GM18498 (cell line): ENCODE measurements around the gene MYH7B.

Experiments
- ATAC-seq: cut with Tn5 transposase; IDR thresholded peaks from one replicate; pipeline ENCODE4 v1.9.1; 2021; ENCODE audit warnings: mild to moderate bottlenecking, moderate library complexity; ENCODE audit not compliant: unreplicated experiment

MYH7B gene

DNA sequence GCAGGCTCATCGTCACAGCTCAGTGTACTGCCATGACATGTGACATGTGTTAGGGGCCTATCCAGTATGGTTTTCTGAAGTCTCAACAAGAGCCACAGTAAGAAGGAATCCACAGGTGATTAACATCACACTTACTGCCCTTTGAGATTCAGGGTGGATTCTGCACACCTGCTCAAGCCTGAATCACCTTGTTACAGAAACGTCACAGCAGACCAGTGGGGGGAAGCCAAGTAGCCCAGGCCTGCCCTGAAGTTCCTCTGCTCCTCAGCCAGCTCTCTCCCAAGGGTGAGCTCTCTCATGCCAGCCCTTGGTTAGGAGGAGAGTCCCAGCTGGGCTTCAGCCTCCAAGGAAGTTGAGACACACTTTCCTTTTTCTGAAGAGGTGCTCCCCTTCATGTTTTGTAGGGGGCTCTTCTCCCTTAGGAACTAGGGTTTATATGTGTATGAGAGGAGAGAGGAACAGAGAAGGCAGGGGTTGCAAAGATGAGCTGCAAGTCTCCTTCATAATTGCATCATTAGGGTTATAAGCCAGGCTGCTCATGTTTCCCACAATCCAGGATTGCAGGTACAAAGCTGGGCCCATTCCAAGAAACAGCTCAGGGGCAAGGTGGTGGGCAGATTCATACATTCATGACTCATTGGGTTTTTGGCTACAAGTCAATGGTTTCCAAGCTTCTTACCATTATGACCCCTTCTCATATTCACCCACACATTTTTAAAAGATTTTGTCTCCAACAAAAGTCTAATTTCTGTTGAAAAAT is 11.7 kb upstream of the MYH7B start:
- ATAC-seq: no peak

GRCh38 chr20:34945315-34946077 is 10.2 kb upstream of the MYH7B start:
- no peak for ATAC-seq

GRCh38 chr20:34946661-34947060 is 9.0 kb upstream of the MYH7B start:
- no peak for ATAC-seq

DNA sequence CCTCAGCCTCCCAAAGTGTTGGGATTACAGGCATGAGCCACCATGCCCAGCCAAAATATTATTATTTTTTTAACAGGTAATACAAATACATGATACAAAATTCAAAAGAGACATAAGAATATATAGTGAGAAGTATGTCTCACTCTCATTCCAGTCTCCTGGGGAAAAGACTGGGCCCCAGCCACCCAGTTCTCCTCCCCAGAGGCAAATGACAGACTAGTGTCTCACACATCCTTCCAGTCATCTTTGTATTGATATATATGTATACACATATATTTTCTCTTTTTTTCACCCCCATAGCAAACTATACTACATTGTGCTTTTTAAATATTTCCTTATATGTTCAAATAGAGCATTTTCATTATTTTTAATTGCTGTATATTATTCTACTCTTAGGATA is 8.3 kb upstream of the MYH7B start:
- no peak for ATAC-seq

DNA sequence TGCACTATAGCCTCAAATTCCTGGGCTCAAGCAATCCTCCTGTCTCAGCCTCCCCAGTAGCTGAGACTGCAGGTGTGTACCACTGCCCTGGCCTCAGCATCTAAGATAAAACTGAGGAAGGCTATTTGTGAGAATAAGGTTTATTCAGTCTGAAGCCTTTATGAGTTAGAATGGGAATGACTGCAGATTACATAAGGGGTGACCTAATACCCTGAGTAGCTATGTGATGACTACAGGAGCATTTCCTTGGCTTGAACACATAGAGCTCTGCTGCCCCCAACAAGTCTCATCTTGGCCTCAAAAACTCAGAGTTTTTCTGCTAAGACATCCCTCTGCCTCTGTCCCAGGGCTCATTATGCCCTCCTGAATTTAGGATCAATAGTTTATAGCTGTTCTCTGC is 7.6 kb upstream of the MYH7B start:
- no peak for ATAC-seq

DNA sequence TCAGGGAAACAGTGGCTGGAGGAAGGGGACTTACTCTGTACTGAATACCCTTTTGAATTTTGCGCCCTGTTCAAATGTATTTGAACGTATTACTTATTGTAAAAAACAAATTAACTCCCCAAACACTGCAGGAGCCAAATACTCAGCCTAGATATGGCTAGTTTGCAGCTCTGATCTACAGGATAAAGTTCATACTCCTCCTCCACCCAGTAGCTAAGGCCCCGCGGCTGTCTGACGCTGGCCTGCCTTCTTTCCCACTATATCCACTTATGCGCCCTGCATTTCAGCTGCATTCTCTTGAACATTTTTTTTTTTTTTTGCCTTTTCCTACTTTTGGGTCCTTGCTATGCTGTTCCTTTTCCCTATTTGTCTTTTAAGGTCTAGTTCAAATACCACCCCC is 6.5 kb upstream of the MYH7B start:
- ATAC-seq: no peak

DNA sequence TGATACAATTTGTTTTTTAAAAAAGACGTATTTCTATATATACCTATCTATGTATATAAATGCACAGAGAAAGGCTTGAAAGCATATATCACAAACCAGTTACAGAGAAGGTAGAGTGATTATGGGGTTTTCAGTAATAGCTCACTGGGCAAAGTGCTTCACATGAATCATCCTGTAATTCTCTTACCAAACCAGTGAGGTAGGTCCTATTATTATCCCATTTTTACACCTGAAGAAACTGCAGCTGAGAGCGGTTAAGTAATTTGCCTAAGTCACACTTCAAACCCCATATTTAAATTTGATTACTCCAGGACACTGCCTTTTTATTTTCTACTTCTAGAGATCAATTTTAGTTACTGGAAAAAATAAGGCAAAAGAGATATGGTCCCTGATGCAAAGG is 4.4 kb upstream of the MYH7B start:
- ATAC-seq: no peak

DNA sequence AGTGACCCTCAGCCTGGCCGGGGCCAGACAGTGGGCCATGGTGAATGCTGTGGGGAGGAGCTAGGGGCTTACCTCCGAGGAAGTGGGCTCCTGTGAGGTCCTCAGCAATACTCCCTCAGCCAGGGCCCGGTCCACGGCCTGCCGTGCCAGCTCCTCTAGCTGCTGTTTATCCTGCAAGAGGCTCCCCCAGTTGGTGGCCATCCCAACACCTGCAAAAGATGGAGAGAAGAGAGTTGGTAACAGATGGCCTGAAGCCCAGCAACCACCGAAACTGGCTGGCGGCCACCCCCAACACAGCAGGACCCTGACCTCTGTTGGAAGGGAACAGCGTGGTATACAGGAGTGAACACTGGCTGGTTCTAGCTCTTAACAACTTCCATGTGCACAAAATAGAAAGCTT is 4.0 kb upstream of the MYH7B start:
- ATAC-seq: no peak

GRCh38 chr20:34952671-34953070 is 3.0 kb upstream of the MYH7B start:
- ATAC-seq: no peak

DNA sequence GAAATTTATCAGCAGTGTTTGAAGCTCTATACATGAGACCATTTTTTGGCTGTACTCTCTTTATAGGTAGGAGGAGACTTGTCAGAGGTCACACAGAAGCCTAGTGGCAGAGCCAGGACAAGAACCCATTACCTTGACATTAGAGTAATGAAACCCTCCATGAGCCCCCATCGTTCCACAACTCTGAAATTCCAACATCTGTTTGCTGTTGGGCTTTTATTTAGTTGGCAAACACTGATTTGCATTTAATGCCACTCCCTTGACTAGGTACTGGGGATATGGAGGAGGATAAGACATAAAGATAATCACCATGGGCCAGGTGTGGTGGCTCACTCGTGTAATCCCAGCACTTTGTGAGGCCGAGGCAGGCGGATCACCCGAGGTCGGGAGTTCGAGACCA is 1.7 kb upstream of the MYH7B start:
- ATAC-seq: no peak

GRCh38 chr20:34954904-34955230 is 801 bp upstream of the MYH7B start:
- no peak for ATAC-seq

- ATAC-seq: no peak
Observed at GRCh38 chr20:34956041-34956458, 382 bp downstream of the MYH7B start.

DNA sequence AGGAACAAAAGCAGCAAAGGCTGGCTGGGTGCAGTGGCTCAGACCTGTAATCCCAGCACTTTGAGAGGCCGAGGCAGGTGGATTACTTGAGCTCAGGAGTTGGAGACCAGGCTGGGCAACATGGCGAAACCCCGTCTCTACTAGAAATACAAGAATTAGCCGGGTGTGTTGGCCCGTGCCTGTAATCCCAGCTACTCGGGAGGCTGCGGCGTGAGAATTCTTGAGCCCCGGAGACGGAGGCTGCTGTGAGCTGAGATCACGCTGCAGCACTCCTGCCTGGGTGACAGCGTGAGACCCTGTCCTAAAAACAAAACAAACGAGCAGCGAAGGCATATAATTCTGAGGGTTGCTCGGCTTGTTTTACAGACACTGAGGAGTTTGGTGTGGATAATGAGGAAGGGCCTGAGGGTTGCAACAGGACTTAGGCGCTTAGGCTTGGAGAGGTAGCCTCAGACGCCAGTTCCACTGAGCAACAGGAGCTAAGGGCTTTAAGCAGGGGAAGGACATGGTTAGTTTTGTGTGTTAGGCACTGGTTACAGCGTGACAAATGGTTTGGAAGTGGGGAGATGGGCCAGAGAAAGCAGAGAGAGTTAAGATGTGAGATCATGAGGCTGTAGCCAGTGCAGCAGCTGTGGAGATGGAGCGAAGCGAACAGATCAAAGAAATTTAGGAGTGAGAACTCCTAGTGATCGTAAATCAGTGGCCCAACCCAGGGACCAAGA is 1.2 kb downstream of the MYH7B start:
- ATAC-seq: no peak

GRCh38 chr20:34964486-34964885 is 8.8 kb downstream of the MYH7B start:
- ATAC-seq: no peak

GRCh38 chr20:34965051-34965450 is 9.4 kb downstream of the MYH7B start:
- no peak for ATAC-seq

GRCh38 chr20:34967421-34967820 is 11.8 kb downstream of the MYH7B start:
- no peak for ATAC-seq

DNA sequence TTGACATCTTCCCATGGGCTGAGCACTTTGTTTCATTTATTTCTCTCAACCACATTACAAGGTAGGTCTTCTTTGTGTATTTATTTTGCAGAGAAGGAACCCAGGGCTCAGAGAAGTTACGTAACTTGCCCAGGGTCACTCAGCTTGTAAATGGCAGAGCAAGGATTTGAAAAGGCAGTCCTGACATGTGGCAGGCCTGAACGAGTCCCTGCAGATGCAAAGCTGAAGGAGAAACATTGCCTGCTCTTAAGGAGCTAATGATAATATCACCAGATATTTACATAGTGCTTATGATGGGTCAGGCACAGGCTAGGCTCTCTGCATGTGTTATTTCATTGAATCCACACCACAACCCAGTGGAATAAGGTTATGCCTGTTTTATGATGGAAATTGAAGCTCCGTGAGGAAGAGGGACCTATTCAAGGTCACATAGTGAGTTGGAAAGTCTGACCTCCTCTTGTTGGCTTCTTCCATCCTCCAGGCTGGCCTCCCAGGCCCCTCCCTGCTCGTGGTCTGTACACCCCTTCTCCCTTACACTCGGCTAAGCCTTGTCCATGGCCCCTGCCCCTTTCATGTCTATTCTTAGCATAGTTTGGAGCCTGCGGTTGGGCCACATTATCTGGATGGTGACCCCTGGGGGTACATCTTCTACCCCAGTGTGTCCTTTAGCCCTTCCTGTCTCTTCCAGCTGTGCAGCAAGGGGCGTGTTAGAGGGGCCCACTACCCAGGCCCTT is 12.5 kb downstream of the MYH7B start:
- ATAC-seq: no peak

DNA sequence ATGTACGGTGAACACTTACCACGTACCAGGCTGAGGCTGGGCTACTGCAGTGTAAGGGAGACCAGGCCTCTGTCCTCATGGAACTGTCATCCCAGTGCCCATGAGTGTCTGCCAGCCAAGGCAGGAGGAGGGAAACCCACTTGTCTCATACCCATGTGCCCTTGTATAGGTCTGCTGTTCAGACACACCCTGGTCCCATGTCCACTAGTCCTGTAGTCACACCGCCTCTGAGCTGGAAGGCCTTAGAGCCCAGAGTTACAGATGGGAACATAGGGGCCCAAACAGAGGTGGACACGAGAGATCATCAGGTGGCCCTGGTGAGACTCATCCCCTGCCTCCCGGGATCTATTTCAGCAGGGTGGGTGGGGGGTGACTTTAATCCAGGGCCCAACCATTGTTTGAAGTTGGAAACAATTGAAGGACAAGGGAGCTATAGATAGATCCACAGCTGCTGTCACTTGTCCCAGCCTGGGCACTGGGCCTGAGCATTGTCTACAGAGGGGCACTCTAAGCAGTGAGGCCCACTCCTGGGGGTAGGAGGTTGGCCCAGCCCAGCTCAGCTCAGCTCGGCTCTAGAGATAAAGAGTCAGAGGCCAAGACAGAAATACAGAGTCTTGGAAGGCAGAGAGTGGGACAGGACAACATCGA is 14.6 kb downstream of the MYH7B start:
- no peak for ATAC-seq

DNA sequence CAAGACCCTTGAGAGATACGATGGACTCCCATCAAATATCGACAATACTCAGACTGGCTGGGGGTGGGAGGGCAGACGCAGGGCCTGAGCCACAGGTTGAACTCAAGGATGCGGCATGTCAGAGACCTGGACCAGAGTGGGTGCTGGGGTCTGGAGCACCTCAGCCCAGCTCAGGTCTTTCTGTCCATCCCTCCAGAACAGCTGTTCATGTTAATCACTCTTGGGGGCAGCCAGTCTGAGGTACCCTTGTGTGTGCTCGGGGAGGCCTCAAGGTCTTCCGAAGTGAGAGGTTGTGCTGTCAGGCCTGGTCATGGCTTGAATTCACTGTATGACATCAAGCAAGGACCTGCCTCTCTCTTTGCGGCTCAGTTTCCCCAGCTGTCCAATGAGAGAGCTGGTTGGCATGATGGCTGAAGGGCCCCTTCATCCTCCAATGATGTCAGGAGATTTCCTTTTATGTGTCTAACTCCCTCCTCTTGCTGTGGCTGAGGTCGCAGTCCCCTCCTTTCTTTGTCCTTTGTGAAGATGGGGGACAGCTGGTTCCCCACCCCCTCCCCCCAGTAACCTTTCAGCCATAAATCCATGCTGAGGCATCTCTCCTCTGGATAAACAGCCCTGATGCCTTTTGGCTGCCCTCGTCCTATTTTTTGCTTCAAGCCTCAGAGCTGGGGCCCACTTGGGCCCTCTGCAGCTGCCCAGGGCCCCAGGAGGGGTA is 15.3 kb downstream of the MYH7B start:
- ATAC-seq: no peak

GRCh38 chr20:34971561-34972235 is 16.0 kb downstream of the MYH7B start:
- ATAC-seq: no peak
